GM04504 (cell line): ENCODE measurements around the gene CENPT.
"Not testable (repeated sequence)": the region's sequence is repeated elsewhere in the genome, so short reads cannot be mapped to it uniquely, and the experiment has no call there.

Experiments used
- DNase-seq: peaks from one replicate; pipeline ENCODE4 v3.0.0-alpha.2; 2012; ENCODE audit warnings: low read depth

Gene CENPT

DNA sequence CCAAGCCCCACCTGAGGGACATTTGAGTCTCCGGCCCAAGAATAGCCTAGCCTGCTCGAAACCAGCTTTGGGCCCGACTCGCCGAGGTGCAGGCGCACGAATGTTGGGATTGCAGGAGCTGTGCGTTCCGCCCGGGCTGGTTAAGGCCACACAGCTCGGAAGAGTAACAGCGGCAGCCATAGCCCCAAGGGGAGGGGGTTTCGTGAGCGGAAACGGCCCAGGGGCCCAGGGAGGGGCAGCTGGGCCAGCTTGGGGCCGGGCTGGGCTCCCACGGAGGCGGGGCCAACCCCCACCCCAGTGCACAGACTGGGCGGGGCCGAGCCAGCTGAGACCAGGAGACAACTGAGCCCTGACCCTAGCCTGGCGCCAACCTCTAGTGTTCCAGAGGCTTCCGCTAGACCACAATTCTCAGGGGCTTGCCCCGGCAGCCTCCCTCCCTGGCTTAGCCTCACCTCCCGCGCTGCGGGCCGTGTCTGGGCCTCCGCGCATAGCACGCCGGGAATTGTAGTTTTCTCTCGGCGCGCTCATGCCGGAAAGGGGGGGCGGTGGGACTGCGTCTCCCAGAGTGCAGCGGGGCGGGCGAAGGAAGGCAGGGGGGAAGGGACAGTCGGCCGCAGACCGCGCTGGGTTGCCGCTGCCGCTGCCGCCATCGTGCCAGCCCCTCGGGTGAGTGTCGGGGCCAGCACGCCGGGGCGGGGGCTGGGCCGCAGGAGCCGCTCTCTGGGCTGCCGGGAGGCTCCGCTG is 1.0 kb downstream of the CENPT start, which contains the start of gene NUTF2:
Gene NUTF2 (plus strand): TSS at position 614 of the 744 bp plus-strand sequence. CDS start 18,198 bp downstream, outside the sequence.
- peak; percentile 87 for DNase-seq

DNA sequence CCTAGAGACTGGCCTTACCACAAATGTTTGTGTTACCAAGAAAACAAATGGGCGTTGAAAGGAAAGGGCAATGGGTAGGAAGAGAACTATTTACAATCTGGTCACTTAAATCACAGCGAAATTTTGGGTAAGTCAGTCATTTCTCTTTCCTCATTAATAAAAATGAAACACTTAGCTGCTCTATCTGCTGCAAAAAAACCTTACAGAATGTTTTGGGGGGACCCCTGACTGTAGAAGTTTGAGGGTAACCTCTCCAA is 1.5 kb downstream of the CENPT start:
- DNase-seq = no peak

DNA sequence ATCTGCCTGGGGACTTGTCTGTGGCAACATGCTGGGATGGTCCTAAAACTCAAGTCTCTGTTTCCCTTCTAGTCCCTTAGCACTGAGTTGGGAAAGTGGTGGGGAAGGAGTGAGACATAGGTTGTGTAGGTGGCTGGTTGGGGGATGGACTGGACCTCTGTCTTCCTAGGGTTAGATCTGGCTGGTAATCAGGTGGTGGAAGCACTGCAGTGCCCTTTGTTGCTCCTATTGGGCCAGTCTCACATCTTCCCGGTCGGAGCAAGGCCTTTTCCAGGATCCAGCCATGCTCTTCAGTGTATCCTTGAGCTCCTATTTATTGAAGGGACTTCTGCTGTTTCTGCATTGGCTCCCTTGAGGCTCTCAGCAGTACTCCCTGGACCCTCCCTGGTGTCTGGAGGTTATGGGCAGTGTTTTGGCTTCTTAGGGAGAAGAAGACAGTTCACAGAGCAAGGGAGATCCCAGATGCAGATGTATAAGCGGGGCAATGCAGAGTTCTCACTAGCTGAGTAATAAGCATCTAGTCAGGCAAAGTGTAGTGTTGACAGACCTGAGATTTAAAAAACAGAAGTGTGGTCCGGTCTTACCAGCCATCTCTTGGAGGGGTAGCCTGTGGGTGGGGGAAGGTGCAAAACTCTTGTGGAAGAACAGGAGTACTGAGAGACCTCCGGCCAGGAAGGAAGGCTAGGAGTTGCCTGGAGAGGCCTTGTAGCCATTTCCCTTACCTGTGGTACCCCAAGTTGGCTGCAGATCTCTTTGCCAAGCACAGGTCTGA is 2.0 kb downstream of the CENPT start:
- no peak for DNase-seq

DNA sequence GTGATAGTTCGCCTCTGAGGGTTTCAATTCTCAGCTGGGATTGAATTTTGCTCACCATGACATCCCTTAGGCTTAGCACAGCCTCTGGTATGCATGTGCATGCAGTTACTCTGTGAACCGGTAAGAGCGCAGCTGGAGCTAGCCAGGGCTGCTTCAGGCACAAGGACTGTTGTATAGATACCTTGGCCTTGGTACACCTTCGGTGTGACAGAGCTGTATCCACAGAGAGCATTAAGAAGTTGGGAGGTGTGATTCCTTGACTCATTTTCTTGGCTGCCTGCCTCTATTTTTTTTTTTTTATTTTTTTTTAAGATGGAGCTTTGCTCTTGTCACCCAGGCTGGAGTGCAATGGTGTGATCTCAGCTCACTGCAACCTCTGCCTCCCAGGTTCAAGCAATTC is 3.0 kb downstream of the CENPT start:
- no peak for DNase-seq

DNA sequence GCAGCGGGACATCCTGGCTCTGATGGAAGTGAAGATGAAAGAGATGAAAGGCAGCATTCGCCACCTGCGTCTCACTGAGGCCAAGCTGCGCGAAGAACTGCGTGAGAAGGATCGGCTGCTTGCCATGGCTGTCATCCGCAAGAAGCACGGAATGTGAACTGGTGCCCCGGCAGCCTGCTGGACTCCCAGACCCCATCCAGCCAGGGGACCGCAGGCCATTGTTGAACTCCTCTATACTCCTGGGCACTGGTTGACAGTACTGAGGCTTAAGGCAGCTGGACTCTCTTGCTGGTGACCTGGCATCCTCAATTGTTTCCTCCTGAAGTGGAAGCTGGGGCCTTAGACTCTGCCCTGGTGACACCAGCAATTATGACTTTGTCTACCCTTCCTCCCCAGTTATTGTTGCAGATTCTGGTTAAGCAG is 4.1 kb downstream of the CENPT start:
- DNase-seq = no peak

DNA sequence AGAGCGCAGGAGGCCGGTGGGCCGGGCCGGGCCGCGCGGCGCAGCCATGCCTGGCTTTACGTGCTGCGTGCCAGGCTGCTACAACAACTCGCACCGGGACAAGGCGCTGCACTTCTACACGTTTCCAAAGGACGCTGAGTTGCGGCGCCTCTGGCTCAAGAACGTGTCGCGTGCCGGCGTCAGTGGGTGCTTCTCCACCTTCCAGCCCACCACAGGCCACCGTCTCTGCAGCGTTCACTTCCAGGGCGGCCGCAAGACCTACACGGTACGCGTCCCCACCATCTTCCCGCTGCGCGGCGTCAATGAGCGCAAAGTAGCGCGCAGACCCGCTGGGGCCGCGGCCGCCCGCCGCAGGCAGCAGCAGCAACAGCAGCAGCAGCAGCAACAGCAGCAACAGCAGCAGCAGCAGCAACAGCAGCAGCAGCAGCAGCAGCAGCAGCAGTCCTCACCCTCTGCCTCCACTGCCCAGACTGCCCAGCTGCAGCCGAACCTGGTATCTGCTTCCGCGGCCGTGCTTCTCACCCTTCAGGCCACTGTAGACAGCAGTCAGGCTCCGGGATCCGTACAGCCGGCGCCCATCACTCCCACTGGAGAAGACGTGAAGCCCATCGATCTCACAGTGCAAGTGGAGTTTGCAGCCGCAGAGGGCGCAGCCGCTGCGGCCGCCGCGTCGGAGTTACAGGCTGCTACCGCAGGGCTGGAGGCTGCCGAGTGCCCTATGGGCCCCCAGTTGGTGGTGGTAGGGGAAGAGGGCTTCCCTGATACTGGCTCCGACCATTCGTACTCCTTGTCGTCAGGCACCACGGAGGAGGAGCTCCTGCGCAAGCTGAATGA is 4.8 kb downstream of the CENPT start:
- DNase-seq = no peak

DNA sequence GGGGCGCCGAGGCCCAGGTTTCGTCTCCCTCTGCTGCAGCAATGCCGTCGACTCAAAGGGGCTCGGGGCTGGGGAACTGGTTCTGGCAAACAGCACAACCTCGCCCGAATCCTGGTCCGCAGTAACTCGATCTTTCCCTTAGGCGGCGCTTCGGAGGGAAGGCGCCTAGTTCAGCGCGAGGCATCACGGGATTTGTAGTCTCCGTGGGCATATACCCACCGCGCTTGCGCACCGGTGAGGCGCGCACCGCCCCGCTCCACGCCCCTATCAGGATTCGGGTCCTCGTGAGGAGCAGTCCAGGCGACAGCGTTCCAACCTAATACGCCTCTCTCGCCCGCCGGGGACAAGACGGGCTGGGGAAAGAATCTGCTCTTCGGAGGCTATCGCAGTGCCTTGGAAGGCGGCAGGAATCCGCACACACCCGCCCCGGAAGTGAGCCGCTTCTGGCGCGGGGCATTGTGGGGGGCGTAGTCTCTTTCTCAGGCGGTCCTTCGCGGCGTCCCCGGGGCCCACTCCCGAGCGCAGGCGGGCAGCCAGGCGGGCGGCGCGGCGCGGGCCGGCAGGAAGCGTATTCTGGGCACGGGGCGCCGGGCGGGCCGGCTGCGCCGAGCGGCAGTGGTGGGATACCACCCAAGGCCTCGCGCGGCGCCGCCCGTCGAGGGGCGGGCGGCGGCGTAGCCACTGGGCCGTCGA is 5.5 kb downstream of the CENPT start, which contains the start of gene THAP11:
Gene THAP11 (plus strand): TSS at position 505 of the 693 bp plus-strand sequence. CDS start 235 bp downstream, outside the sequence.
- DNase-seq = peak; percentile 87

DNA sequence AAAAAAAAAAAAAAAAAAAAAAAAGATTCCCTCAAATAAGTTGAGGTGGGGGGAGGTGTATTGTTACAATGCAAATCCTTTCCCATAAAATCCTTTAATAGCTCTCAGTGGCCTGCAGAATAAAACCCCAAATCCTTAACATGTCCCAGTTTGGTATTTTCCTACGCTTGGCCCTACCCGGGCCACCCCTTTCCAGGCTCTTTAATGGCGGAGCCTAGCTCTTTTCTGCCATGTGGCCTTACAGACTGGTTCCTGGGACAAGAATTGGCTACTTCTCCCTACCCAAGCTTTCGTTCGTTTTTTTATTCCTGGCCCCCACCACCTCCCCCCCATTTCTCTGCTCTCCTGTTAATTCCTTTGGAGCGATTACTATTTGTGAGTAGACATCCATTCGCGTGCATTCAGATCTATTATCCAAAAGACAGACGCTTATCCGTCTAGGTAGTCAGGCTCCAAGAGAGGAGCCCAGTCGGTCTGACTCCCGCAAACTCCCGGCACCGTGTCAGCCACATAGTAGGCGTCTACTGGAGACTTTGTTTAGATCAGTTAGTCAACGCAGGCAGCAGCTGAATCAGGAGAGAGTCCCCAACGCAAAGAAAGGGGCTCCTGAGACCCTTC is 6.2 kb downstream of the CENPT start:
- DNase-seq = no peak

DNA sequence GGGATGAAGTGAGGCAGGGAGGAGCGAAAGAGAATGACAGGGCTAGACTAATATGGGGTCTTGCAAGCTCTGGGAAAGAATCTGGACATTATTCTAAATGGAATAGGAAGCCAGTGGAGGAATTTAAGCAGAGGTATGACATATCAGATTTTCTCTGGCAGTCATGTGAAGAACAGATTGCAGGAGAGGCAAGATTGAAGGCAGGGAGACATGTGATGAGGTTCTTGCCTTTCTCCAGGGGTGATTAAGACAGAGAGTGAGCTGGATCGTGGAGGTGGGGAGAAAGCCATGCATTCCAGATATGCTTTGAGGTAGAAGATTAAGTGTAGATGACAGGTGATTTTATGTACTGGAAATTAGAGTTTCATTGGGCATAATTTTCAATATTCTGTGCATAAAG is 9.7 kb downstream of the CENPT start:
- DNase-seq = no peak

DNA sequence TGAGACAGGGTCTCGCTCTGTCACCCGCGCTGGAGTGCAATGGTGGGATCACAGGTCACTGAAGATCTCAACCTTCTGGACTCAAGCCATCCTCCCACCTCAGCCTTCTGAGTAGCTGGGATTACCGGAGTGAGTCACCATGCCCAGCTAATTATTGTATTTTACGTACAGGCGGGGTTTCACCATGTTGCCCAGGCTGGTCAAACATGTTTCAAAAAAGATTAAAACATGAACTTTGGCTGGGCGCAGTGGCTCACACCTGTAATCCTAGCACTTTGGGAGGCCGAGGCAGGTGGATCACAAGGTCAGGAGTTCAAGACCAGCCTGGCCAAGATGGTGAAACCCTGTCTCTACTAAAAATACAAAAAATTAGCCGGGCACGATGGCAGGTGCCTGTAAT is 10.3 kb downstream of the CENPT start:
- not testable (repeated sequence) for DNase-seq

DNA sequence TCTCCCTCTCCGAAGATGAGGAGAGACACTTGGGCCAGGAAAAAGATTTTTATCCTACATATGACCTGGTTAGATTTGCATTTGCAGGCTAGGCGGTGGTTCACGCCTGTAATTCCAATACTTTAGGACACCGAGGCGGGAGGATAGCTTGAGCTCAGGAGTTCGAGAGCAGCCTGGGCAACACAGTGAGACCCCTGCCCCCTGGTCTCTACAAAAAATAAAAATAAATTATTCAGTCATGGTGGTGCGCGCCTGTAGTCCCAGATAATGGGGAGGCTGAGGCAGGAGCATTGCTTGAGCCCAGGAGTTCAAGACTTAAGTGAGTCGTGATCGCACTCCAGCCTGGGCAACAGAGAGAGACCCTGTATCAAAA is 13.3 kb downstream of the CENPT start:
- DNase-seq = no peak

DNA sequence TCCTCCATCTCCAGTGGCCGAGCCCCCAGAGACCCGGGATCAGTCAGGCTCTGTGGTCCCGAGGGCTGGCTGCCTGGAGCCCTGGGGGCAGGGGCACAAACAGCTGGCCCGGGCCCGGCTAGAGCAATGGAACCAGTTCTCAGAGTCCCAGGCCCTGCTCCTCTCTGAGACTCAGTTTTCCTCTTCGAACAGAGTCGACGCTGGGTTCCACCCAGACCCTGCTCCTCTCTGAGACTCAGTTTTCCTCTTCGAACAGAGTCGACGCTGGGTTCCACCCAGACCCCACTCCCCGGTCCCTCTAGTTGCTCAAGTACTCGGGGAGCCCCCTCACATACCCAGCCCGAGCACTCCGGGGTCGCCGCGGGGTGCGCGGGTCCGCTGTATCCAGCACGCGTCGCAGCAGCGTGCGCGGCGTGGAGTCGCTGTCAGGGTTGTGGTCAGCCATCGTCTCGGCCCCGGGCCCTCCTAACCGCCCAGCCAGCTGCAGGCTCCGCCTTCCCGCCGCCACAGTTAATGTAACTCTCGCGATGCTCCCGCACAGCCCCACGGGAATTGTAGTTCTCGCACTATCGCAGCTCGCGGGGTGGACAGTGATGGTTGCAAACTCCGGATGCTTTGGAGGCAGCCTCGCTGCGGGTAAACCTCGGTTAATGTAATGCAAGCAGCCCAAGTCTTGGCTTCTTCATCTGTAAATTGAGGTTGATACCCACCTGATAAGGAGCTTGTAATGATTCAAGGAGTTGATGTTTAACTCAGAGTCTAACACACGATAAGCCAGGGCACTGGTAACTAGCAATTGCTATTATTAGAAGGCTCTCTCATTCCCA is 13.9 kb downstream of the CENPT start:
- peak; percentile 70 for DNase-seq

DNA sequence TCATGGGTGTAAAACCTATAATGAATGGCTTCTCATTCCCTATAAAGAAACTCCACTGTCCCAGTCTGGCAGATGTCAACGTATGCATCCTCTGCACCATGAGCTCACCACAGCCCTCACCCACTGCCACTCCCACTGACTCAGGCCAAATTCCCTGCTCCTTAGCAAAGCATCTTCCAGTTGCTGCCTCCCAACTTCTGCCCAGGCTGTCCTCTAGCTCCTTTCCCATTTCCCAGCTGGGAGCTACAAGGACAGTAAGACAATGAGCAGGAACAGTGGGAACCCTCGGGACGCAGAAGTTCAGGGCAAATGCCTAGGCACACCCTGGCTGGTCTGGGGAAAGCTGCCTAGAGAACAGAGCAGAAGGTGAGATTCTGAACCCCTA is 14.5 kb downstream of the CENPT start:
- no peak for DNase-seq

DNA sequence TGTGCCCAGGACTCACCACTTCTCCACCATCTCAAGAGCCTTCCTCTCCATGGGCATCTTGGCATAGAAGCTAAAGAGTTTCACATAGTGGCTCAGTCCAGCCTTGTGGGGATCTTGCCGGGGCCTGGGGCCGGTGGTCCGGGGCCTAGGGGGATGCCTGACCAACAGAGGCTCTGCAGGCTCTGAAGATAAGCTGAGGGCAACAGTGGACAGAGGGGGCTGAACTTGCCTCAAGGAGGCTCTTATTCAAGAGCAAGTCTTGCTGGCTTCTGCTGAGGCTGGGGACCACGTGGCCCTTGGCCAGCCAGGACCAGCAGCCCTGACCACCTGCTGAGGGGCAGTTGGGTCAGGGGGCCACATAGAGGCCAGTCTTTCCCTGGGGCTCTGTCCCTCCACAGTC is 18.8 kb downstream of the CENPT start:
- no peak for DNase-seq

DNA sequence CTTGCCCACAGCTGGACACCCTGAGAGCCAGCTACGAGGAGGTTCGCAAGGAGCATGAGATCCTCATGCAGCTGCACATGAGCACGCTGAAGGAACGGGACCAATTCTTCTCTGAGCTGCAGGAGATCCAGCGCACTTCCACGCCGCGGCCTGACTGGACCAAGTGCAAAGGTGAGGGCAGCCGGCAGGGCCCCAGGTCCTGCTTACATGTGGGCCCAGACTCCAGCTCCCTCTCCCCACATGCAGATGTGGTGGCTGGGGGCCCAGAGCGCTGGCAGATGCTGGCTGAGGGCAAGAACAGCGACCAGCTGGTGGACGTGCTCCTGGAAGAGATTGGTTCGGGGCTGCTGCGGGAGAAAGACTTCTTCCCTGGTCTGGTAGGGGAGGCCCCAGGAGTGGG is 21.6 kb downstream of the CENPT start:
- no peak for DNase-seq

DNA sequence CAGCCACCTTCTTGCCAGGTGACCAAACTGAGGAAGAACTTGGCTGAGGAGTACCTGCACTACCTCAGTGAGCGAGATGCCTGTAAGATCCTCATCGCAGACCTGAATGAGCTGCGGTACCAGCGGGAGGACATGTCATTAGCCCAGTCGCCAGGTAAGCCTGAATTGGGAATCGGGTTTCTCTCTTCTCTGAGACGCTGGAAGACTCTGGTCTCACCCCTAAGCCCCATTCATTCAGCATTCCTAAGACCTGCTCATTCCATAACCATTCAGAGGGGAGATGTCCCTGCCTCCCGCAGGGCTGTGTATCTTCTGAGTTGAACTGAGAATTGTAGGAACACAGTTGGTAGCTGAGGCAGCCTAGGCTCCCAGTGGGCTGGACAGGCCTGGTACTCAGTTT is 22.4 kb downstream of the CENPT start:
- no peak for DNase-seq

DNA sequence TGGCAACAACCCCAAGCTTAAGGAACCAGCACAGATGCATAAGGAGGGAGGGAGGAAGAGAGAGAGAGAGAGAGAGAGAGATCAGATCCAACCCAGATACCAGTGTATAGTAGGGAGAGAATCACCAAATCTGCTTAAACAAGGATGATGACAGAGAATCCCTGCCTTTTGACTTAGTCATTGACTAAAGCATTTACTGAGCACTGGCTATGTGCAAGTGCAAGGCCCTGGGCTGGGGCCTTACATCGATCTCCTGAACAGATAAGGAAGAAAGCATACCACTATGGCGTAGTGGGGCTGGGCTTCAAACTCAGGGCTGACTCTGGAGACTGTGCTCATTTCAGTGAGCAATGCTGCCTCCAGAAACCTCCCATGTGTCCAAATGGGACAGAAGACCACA is 25.0 kb downstream of the CENPT start:
- no peak for DNase-seq

DNA sequence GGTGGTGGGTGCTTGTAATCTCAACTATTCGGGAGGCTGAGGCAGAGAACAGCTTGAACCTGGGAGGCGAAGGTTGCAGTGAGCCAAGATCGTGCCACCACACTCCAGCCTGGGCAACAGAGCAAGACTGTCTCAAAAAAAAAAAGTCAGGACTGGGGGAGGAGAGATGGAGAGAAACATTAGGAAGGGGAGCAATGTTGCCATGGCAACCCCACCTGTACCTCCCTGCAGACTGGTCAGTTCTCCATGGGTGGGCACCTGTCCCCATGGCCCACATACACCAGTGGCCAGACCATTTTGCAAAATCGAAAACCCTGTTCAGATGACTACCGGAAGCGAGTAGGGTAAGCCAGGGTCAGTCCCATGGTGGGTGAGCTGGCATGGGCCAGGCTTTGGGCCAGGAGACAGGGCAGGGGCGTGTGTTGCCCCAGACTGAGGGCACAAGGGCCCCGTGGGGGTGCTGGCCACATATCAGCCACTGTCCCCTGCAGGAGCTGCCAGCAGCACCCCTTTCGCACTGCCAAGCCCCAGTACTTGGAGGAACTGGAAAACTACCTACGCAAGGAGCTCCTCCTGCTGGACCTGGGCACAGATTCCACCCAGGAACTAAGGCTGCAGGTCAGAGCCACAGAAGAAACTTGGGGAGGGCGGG is 26.8 kb downstream of the CENPT start:
- DNase-seq = no peak

DNA sequence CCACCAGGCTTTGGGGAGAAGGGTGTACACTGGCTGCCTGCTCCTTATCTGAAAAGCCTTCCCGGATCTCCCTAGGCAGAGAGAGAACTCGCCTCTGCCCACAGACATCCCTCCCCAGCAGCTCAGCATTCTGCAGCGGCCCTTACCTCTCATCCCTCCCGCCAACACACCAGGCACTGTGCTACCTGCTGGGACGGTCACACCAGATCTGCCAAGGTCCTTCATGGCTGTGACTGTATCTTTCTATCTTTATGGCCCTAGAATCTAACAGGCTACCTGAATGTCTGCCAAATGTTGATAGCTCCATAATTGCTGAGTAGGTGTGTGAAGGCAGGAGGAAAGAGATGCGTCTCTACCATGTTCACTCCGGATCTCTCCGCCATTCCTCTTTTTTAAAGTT is 32.9 kb downstream of the CENPT start:
- no peak for DNase-seq

DNA sequence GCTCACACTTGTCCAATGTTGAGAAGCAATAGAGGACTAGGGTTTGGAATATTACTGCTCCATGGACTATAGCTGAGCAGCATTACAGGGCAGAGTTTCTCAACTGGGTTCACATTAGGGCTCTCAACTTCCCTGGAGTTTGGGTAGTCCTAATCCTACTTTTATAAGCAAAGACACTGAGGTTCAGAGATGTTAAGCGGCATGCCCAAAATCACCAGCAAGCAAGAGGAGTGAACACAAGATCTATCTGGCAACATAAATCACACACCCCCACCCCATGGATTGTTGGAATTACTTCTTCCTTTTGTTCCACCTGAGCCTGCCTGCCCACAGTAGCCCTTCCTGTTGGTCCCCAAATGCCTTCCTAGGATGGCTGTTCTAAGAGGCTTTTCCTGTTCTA is 35.6 kb downstream of the CENPT start:
- DNase-seq = no peak
